Stimulated activated CD4-positive, alpha-beta T cell treated with anti-CD3 and anti-CD28 coated beads, Interleukin-1b, Interleukin-23, amount 100 ng/mL, for 24 hours (primary cell): Measurements from ENCODE around the gene HBS1L.

Source experiments
- DNase-seq, 4 experiments: peaks; one replicate each; pipeline ENCODE4 v3.0.0-alpha.2; 2020; ENCODE audit warnings: low read depth in 4 of 4, low spot score in 1 of 4

The HBS1L gene

DNA sequence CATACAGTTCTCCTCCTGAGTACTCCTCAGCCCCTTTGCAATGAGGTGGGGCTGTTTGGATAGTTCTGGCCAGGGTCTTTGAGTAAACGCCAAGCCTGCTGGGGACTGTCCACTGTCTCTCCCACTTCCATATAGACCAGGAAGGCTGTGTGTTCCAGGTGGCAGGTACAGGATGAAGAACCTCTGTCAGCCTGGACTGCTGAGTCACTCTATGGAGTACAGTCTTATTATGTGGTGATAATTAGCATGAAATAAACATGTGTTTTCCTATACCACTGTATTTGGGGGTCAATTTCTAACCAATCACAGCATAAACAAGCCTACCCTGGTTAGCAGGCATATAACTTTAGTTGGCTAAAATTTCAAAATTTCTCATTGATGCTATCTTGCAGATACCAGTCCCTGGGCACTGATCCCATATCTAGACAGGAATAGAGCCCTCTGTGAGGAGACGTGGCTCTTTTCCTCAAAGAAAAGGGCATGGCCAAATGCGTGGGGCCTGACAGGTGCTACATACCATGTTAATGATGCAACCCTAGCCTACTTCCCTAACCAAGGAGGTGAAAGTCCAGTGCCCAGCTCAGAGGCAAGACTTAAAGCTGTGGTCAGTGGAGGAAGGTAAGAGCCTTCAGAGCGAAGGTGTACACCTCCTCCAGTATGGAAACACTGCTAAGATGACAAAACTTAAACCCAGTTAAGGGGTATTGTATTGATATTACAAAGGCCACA, 100.2 kb downstream of the HBS1L start:
- DNase-seq = no peak

DNA sequence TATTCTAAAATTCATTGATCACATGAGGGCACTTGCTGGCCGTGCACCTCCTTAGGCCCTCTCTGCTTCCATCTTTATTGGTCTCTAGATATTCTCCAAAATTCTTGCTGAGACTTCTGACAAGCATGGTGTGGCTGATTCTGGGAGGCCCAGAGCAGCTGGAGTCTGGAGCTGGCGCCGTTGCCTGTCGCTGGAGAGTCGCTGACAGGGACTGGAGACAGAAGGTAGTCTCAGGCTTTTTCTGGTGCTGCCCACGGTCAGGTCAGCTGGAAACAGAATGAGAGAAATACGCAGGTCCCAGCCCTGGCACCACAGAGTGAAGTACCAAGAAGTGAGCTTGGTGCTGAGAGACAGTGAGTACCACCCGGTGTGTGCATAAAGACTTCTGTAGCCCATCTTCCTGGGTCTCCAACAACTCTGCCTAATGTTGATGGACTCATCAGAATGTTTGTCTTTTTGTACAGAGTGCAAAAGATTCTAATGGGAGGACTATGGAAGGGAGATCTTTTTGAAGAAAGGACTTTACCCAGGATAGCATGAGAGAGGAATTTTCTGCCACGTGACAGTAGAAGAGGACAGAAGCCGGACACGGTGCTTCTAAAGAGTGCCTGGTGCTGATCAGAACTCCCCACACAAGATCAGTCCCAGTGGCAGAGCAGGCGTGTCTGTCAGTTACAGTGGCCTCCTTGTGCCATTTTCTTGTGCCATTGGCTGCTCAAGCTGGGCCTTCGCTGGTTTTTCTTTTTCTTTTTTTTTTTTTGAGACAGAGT, 102.9 kb downstream of the HBS1L start:
- no peak for DNase-seq

DNA sequence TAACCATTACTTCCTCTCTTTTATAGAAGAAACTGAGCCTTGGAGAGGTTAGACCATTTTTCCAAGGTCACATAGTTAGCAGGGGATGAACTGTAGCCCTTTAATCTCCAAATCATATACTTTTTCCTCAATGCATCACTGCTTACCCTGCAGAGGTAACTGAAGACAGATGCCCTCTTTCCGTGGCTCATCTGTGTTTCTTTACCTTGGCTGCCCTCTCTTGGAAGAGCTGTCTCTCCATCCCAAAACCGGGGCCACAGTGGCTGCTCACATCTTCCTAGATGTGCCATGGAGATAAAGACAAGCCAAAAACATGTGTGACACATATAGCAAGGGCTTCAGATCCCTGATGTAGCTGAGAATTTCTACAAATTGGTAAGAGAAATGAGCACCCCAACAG, 104.1 kb downstream of the HBS1L start:
- no peak for DNase-seq

DNA sequence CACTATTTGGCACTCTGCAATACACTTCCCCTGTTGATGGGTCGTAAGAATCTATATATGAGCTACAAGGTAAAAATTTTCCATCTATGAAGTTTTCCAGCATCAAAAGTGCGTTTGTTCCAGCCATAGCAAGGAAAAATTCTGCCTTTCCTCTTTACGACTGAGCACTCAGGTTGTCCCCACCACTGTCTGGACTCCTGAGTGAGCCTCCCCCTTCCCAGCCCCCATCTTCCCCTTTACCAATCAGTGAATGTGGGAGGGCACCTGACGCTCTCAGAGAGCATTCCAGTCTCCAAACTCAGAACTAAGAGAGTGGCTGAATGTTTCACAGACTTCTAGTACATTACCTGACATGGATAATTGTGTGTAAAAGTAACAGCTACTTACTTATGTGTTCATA, 104.7 kb downstream of the HBS1L start, which contains the start of gene ALDH8A1:
TSS of gene ALDH8A1 (minus strand) at position 175 of the 400 bp plus-strand sequence. CDS start at position 127, 48 bp downstream.
- no peak for DNase-seq

DNA sequence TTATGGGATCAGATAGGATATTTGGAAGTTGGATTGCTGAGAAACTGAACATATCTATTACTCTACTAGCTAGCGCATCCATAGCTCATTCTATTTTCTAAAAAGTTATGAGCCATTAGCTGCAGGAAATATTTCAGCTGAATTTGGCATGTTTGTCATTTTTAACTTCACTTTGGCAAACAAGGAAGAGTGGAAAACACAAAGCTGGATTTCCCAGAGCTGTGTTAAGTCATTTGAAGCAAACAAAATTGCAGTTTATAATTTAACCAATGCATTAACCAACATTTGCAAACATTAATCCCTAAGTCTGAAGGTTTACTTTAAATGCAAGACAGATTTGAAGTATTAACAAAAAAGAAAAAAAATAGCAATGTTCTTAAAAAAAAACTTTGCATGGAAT, 105.9 kb downstream of the HBS1L start:
- DNase-seq = no peak

DNA sequence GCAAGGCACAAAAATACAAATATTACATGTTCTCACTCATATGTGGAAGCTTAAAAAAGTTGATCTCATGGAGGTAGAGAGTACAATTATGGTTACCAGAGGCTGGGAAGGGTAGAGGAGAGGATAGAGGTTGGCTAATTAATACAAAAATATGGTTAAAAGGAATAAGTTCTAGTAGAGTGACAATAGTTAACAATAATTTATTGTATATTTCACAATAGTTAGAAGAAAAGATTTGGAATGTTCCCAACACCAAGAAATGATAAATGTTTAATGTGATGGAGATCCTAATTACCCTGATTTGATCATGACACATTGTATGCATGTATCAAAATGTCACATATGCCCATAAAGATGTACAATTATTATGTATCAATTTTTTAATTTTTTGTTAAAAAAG, 106.5 kb downstream of the HBS1L start:
- DNase-seq = no peak

DNA sequence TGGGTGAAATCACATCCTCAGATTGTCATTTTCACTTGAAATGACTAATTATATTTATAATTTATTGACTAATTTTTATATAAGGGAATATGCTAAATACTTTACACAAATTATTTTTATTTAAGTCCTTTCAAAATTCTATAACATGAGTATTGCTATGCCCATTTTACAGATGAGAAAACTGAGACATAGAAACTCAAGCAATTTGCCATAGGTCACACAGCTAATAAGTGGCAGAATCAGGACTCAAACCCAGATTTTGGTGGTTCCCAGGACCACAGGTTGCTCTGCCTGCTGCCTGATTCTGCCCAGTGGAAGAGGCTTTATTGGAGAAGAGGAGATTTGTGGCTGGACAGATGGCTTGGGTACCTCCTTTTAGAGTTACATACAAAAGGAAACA, 109.6 kb downstream of the HBS1L start:
- no peak for DNase-seq

DNA sequence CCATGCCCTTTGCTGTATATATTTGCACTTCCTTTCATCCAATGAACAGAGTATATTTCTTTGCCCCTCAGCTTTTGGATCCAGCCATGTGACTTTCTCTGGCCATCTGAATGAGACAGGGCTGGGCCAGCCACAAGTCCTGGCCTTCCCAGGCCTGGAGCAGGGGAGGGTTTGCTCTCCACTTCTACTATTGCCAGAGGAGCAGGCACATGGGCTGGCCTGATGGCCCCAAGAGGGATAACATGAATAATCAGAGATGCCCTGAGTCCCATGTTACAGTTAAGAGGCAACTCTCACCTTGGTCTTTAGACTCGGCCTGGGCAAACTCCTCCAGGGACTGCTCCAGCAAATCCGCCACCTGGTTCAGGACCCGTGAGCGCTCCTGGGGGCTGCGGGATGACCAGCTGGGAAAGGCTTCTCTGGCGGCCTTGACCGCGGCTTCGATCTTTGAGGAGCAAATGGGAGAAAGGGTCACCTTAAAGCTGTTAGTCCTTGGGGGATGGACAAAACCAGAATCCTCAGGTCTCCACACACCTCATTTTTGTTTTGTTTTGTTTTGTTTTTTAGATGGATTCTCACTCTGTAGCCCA, 111.0 kb downstream of the HBS1L start:
- no peak for DNase-seq

DNA sequence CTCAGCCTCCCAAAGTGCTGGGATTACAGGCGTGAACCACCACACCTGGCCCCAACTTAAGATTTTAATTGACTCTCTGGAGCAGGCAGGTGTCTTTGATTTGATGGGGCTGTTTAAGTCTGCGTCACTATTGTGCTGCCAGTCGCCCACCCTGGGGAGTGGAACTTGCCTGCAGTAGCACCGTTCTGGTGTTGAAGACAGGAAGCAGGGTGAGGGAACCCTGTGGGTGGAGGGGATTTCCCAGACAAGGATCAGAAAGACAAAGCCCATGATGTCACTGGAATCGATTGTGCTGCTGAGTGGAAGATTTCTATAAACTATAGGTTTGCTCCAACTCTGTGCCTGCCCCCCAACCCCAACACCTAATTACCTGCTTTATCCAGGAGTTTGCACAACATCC, 115.7 kb downstream of the HBS1L start:
- peak; percentile 2 to 62 (median 44) for DNase-seq

DNA sequence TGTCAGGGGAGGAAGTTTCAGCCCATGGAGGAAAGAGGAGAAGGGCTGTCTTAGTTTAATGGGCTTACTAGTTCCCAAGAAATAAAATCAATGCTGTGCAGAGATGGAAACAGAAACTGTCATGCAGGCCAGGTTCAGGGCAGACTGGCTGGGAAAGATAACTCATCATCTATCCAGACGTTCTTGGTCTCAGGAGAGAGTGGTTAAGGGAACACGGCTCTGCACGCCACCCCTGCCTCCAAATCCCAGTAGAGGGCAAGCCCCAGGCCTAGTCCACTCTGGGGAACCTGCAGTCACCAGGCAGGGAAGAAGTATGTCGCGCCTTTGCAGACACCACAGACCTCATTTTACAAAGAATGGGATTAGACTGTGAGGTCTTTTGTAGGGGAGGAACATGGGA, 117.2 kb downstream of the HBS1L start:
- no peak for DNase-seq

DNA sequence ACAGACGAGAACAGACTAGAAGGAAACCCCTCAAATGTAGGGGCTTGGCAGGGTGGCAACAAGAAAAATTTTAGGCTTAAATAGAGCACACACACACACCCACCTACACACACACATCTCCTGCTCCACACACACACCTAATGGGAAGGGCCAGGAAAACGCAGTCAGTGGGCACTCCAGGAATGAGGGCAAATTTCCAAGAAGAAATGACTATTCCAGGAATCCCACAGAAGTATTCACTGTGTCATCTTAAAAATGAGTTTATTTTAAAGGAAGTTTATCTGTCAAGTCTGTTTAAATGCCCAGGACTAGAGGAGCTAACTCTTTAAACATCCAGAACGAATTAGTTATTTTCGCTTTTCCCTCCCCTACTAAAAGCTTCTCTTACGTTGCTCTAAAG, 117.7 kb downstream of the HBS1L start:
- no peak for DNase-seq

DNA sequence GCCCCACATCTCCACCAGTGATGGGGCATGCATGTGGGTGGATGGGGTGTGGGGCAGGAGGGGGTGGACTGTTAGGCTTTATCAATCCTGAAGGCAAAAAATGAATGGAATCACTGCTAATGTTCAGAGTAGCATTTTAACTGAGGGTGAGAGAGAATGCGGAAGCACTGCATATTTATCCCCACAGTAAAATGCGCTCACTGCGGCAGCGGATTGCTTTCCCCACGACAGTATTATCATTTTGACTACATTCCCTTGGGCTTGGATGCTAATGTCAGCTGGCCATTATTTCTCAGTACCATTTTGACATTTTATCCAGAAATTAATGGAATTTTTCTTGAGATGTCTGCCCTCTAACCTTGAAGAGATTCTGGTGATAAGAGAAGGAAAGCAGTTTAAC, 118.1 kb downstream of the HBS1L start:
- DNase-seq = no peak

DNA sequence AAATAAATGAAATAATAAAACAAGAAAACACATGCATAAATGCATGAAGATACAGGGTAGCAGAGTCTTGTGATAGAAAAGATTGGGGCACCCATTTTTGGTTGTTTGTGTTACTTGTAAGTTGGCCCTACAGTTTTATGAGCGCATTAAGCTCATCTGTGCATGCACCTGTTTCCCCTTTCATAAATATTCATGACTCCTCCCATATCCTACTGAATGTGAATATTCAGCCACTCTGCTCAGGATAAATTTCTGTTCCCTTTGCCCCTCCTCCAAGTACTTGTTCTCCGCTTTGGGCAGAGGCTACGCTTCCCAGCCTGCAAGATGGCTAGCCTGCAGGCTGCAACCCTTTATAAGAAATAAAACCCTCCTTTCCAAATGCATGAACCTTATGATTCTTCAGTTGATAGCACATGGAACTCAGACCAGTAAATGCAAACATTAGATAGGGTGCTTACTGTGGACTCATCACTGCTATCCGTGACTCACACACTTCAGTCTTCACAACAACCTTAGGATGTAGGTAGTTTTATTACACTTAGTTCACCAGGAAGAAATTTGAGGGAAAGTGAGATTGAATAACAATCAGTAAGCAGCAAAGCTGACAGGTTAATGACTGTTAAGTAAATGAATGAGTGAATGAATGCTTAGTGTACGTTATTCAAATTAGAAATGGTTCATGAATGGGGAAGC, 119.7 kb downstream of the HBS1L start:
- no peak for DNase-seq

DNA sequence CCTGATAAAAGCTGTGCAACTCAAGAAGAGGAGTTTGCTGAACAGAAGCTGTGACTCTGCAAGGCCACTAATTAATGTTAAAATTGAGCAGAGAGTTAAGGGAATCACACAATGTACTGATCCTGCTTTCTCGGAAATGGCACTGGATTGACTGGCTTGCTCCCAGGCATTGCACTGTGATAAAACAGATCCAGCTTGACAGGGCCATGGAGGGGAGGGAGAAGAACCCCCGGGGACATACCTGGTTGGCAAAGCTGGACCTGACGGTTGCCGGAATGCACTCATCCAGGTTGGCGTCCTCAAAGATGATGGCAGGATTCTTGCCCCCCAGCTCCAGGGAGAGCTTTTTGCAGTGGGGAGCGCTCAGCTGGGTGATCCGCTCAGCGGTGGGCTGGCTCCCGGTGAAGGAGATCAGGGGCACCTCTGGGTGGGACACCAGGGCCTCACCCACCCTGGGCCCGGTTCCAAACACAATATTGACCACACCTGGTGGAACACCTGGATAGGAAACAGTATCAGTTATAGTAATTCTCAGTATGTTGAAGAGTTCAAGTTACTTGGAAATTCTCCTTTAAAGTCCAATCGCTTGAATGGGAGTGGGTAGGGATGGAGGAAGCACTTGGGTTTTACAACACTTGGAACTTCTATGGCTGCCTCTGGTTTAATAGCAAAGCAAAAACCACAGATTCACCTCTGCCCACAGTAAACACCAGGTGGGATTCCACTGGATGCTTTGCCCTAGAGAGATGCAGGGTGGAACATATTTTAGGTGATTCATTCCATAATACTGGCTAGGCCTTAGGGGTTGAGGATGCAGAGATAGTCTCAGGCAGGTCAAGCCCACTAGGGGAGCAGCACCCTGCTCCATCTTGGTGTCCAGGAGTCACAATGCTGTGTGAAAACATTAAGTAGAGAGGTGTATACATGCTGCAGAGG, 121.8 kb downstream of the HBS1L start:
- DNase-seq = no peak

DNA sequence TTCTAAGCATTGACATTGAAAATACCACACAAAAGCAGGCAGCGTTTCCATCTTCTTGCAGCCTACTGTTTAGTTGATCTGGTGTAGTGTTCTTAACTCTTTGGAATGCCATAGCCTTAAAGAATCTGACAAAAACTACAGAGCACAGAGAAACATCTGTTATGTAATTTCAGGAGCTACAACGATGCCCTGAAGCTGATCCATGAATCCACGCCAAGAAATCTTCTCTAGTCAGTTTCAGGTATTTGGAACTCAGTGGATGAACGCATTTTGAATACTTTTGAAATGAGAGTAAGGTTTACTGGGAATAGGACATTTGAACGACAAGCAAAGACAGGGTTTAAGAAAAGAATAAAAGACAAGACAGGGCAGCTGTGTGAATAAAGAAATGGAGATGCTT, 122.5 kb downstream of the HBS1L start:
- DNase-seq = no peak

DNA sequence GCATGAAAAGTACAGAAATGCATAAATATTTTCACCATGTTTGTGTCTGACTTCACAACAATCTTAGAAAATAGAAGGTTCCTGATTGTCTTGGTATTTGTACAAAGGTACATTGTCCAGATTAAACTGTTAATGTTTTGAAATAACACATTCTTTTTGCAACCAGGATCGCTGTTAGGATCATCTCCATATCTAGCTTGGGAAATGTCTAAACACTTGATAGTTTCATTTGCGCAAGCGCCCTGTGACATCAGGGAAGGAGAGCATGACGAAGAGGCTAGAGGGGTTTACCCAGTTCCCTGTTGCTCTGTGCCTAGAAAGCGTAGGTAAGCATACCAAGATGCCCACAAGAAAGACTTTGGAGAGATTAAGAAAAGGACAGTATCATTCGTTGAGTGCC, 124.2 kb downstream of the HBS1L start:
- no peak for DNase-seq

DNA sequence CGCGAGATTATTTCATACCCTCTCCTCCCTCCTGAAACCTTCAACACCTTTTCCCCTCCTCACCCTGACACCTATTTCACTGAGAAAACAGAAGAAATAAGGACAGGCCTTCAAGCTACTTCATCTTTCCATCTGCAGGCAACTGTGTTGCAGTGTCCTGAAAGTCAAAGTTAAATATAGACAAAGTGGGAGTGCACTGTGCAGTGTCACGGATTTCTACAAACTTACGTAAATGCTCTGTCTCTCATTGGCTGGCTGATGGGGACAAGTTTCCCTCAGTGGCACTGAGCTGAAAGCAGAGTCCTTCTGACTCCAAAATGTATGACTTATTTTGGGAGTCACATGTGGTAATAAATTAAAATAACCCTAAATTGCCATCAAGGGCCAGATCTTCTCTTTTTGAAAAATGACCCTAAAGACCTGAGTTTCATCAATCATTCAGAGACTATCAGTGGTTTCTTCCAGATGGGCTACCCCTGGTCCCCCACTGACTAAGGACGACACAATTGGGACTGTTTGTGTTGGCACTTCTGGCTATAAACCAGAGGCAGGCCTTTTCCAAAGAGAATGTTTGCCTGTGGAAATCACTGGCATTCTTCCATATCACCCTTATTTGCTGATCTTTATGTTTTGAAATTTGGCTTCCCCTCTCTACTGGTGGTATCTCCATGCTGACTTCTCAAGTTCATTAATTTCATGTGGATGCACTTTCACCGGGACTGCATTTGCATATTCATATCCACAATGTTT, 126.3 kb downstream of the HBS1L start:
- no peak for DNase-seq

DNA sequence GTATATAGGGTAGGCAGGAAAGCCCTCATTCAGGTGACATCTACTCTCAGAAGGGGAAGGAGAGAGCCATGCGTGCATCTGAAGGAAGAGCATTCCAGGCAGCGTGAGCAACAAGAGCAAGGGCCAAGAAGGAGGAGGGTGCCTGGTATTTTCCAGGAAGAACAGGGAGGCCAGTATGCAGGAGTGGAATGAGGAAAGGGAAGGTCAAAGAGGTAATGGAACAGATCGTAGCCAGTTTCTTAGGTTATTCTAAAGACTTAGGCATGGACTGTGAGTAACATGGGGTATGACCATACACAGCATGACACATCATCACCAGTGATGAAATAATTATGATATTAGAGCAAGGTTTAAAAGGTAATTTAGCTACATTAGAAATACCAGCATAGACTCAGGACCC, 128.8 kb downstream of the HBS1L start:
- no peak for DNase-seq

DNA sequence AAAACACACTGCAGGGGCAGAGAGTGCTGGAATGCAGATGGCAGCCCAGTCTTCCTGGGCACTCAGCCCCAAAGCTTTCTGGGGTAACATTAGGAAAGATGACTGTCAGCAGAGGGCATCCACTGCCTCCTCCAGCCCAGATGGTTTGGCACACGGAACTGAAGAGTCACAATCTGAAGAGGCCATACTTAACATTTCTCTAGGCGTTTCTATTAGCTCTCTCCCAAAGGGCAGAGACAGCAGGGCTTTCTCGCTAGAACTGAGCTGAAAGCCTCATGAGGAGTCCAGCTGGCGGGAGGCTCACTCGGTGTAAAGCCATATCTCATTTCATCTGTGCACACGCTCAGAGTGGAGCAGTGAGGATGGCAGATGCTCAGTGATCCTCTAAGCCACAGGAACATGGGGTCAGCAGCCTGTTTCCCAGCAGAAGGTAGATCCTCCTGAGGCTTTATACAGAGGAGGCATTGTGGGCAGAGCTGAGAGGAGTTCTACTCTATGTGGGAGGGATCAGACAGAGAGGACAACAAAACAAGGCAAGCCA, 132.8 kb downstream of the HBS1L start:
- DNase-seq = no peak

DNA sequence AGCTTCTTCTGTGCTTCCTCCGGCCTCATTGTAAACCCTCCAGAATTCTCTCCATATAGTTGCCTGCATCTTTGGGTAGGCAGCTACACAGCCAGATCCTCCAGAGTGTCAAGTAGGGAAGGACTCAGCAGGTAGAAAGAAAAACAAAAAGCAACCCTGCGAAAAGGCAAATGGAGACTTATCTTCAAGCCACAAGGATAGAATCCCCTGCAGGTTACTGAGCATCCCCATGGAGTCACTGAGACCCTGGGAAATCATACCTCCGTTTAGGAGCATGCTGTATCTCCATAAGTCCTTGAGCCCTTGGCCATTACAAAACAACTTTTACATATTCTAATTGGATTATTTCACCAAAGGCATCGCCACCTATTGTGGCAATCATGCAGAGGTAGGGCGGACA, 133.3 kb downstream of the HBS1L start:
- DNase-seq = no peak
